OCI-LY1 (cell line): ENCODE measurements around the gene FARP1.

Experiments used
- H2AFZ ChIP-seq: fragments of 200-600 bp; sonication (generic), shearing (Covaris generic); 2 replicates; pipeline ENCODE4 v1.6.0; 2014; ENCODE audit warnings: antibody characterized with exemption, mild to moderate bottlenecking, low read length
- H3F3A ChIP-seq: fragments of 200-600 bp; sonication (generic), shearing (Covaris generic); 2 replicates; pipeline ENCODE4 v1.6.0; 2014; ENCODE audit warnings: mild to moderate bottlenecking, antibody characterized with exemption, low read length, moderate library complexity; ENCODE audit not compliant: insufficient read depth
- H3K27ac ChIP-seq: fragments of 200-600 bp; sonication (generic); 2 replicates; pipeline ENCODE4 v1.5.1; 2014; ENCODE audit warnings: low read length, mixed run types, mild to moderate bottlenecking, low read depth; ENCODE audit not compliant: poor library complexity, severe bottlenecking
- H3K27me3 ChIP-seq: fragments of 200-600 bp; sonication (generic); 2 replicates; pipeline ENCODE4 v1.6.0; 2014; ENCODE audit warnings: antibody characterized with exemption, mild to moderate bottlenecking, low read length, moderate library complexity; ENCODE audit not compliant: insufficient read depth
- H3K36me3 ChIP-seq: fragments of 200-600 bp; sonication (generic); 2 replicates; pipeline ENCODE4 v1.6.1; 2014; ENCODE audit warnings: mild to moderate bottlenecking, antibody characterized with exemption, low read length, moderate library complexity, mixed read lengths; ENCODE audit not compliant: insufficient read depth
- H3K4me1 ChIP-seq: fragments of 200-600 bp; sonication (generic); 2 replicates; pipeline ENCODE4 v1.5.1; 2014; ENCODE audit warnings: mild to moderate bottlenecking, low read length, moderate library complexity; ENCODE audit not compliant: insufficient read depth, severe bottlenecking
- H3K4me2 ChIP-seq: fragments of 200-600 bp; sonication (generic), shearing (Covaris generic); 2 replicates; pipeline ENCODE4 v1.6.1; 2014; ENCODE audit warnings: low read length
- H3K4me3 ChIP-seq: fragments of 200-600 bp; sonication (generic); 2 replicates; pipeline ENCODE4 v1.5.1; 2014; ENCODE audit warnings: low read length, low read depth, mild to moderate bottlenecking, mixed read lengths; ENCODE audit not compliant: poor library complexity, severe bottlenecking
- H3K79me2 ChIP-seq: fragments of 200-600 bp; shearing (Covaris generic); 2 replicates; pipeline ENCODE4 v1.6.1; 2016; ENCODE audit warnings: mixed run types, low read length, mixed read lengths; ENCODE audit not compliant: insufficient read depth
- H3K9ac ChIP-seq: fragments of 200-600 bp; sonication (generic), shearing (Covaris generic); 2 replicates; pipeline ENCODE4 v1.6.1; 2014; ENCODE audit warnings: mild to moderate bottlenecking, low read length, mixed read lengths
- H3K9me2 ChIP-seq: fragments of 200-600 bp; sonication (generic), shearing (Covaris generic); 2 replicates; pipeline ENCODE4 v1.6.1; 2014; ENCODE audit warnings: low read depth, mild to moderate bottlenecking, low read length, mixed read lengths
- H3K9me3 ChIP-seq: fragments of 200-600 bp; shearing (Covaris generic); 2 replicates; pipeline ENCODE4 v1.6.1; 2014; ENCODE audit warnings: low read length, mixed read lengths
- H4K20me1 ChIP-seq: fragments of 200-600 bp; sonication (generic), shearing (Covaris generic); 2 replicates; pipeline ENCODE4 v1.6.0; 2016; ENCODE audit warnings: mild to moderate bottlenecking, low read length; ENCODE audit not compliant: insufficient read depth
- CTCF ChIP-seq: fragments of 200-600 bp; sonication (generic), shearing (Covaris generic); IDR thresholded peaks from 2 replicates; pipeline ENCODE4 v1.5.1; 2017; ENCODE audit warnings: mild to moderate bottlenecking, antibody characterized with exemption, low read length, moderate library complexity, mixed read lengths
- EZH2 ChIP-seq: fragments of 200-600 bp; sonication (generic), shearing (Covaris generic); IDR thresholded peaks from 2 replicates; pipeline ENCODE4 v1.8.0; 2017; ENCODE audit warnings: borderline replicate concordance, mixed run types, mild to moderate bottlenecking, antibody characterized with exemption, low read length, moderate library complexity, mixed read lengths

FARP1 gene

GRCh38 chr13:98313922-98314292 lies 171.0 kb downstream of the FARP1 start:
- H3K27me3 ChIP-seq: peaks cover 8% of the 10 kb centered on the region
- no peak overlapping the region for H3K4me2 ChIP-seq
- TF ChIP-seq EZH2: no peak
- no peak for TF ChIP-seq CTCF
- H4K20me1 ChIP-seq: no peaks in the 10 kb centered on the region
- no peaks in the 10 kb centered on the region for H3F3A ChIP-seq
- H3K27ac ChIP-seq: no peak overlapping the region
- no peaks in the 10 kb centered on the region for H3K36me3 ChIP-seq
- no peaks in the 10 kb centered on the region for H3K9me2 ChIP-seq
- H3K79me2 ChIP-seq: no peaks in the 10 kb centered on the region
- no peak overlapping the region for H3K9ac ChIP-seq
- no peak overlapping the region for H2AFZ ChIP-seq
- no peaks in the 10 kb centered on the region for H3K9me3 ChIP-seq
- no peaks in the 10 kb centered on the region for H3K4me1 ChIP-seq
- no peak overlapping the region for H3K4me3 ChIP-seq

GRCh38 chr13:98315466-98315865 lies 172.6 kb downstream of the FARP1 start:
- Histone ChIP-seq H3K27ac (no peak overlapping the region), H3K79me2 (no peaks in the 10 kb centered on the region), H3K4me2 (no peak overlapping the region), H4K20me1 (no peaks in the 10 kb centered on the region), H3K9me2 (no peaks in the 10 kb centered on the region), H3K4me3 (no peak overlapping the region), H3K9ac (no peak overlapping the region), H2AFZ (no peak overlapping the region), H3K36me3 (no peaks in the 10 kb centered on the region), H3K27me3 (peaks cover 8% of the 10 kb centered on the region), H3F3A (no peaks in the 10 kb centered on the region), H3K4me1 (no peaks in the 10 kb centered on the region), H3K9me3 (no peaks in the 10 kb centered on the region)
- no peak for TF ChIP-seq CTCF
- TF ChIP-seq EZH2: no peak

GRCh38 chr13:98315902-98316301 lies 173.0 kb downstream of the FARP1 start:
- H3K27me3 ChIP-seq: peaks cover 8% of the 10 kb centered on the region
- no peaks in the 10 kb centered on the region for H3K79me2 ChIP-seq

More at GRCh38 chr13:98315902-98316301, 173.0 kb downstream of the FARP1 start:
- H3K27ac ChIP-seq: no peak overlapping the region
- no peaks in the 10 kb centered on the region for H4K20me1 ChIP-seq
- no peak overlapping the region for H3K4me2 ChIP-seq
- H3F3A ChIP-seq: no peaks in the 10 kb centered on the region
- H3K4me1 ChIP-seq: no peaks in the 10 kb centered on the region
- H3K9me2 ChIP-seq: no peaks in the 10 kb centered on the region
- no peak overlapping the region for H3K4me3 ChIP-seq
- no peak for TF ChIP-seq EZH2
- TF ChIP-seq CTCF: no peak
- no peak overlapping the region for H3K9ac ChIP-seq
- no peaks in the 10 kb centered on the region for H3K9me3 ChIP-seq
- no peaks in the 10 kb centered on the region for H3K36me3 ChIP-seq
- no peak overlapping the region for H2AFZ ChIP-seq
